WERI-Rb-1 (cell line): ENCODE data around the gene SYTL5.

Experiments used
- DNase-seq: peaks from one replicate; pipeline ENCODE4 v3.0.0-alpha.2; 2020
- H3K27ac ChIP-seq: fragments of 250-450 bp; sonication (Bioruptor Pico); 2 replicates; pipeline ENCODE4 v1.5.1; 2020; ENCODE audit warnings: mild to moderate bottlenecking, moderate library complexity
- H3K27me3 ChIP-seq: fragments of 250-450 bp; sonication (Bioruptor Pico); 2 replicates; pipeline ENCODE4 v1.5.1; 2021; ENCODE audit warnings: mild to moderate bottlenecking, low read depth, moderate library complexity; ENCODE audit not compliant: insufficient read depth, severe bottlenecking
- H3K36me3 ChIP-seq: fragments of 250-450 bp; sonication (Bioruptor Pico); 2 replicates; pipeline ENCODE4 v1.5.1; 2020; ENCODE audit warnings: mild to moderate bottlenecking, moderate library complexity
- H3K4me3 ChIP-seq: 2 replicates; pipeline ENCODE4 v1.5.1; 2011; ENCODE audit warnings: low read depth, mild to moderate bottlenecking, control low read depth, low read length
- H3K9me3 ChIP-seq: fragments of 250-450 bp; sonication (Bioruptor Pico); 2 replicates; pipeline ENCODE4 v1.5.1; 2021; ENCODE audit warnings: mild to moderate bottlenecking, moderate library complexity; ENCODE audit not compliant: severe bottlenecking
- CTCF ChIP-seq: IDR thresholded peaks from 2 replicates; pipeline ENCODE4 v1.5.1; 2011; ENCODE audit warnings: low read depth, mild to moderate bottlenecking, control low read depth, inconsistent platforms, low read length

The SYTL5 gene

GRCh38 chrX:38066934-38067333 is 60.6 kb downstream of the SYTL5 start:
- Histone ChIP-seq H3K27ac (no peak overlapping the region), H3K27me3 (peaks cover 3% of the 10 kb centered on the region), H3K36me3 (no peaks in the 10 kb centered on the region), H3K4me3 (no peak overlapping the region), H3K9me3 (no peaks in the 10 kb centered on the region)
- DNase-seq: no peak
- no peak for TF ChIP-seq CTCF

GRCh38 chrX:38069273-38069672 is 62.9 kb downstream of the SYTL5 start:
- no peak for DNase-seq
- no peaks in the 10 kb centered on the region for H3K9me3 ChIP-seq
- H3K27me3 ChIP-seq: peaks cover 13% of the 10 kb centered on the region
- no peaks in the 10 kb centered on the region for H3K36me3 ChIP-seq
- no peak overlapping the region for H3K27ac ChIP-seq
- TF ChIP-seq CTCF: no peak
- no peak overlapping the region for H3K4me3 ChIP-seq

- Histone ChIP-seq H3K4me3 (no peak overlapping the region), H3K36me3 (no peaks in the 10 kb centered on the region), H3K27ac (no peak overlapping the region), H3K27me3 (peaks cover 13% of the 10 kb centered on the region), H3K9me3 (no peaks in the 10 kb centered on the region)
- TF ChIP-seq CTCF: no peak
- DNase-seq: no peak
These were observed 63.6 kb downstream of the SYTL5 start for GRCh38 chrX:38069991-38070390.

- H3K27me3 ChIP-seq: peaks cover 41% of the 10 kb centered on the region
- TF ChIP-seq CTCF: no peak
- H3K4me3 ChIP-seq: no peak overlapping the region
- no peaks in the 10 kb centered on the region for H3K9me3 ChIP-seq
- no peaks in the 10 kb centered on the region for H3K36me3 ChIP-seq
- no peak for DNase-seq
- no peak overlapping the region for H3K27ac ChIP-seq
These were observed 73.1 kb downstream of the SYTL5 start for GRCh38 chrX:38079463-38079862.

GRCh38 chrX:38080808-38081207 is 74.5 kb downstream of the SYTL5 start:
- Histone ChIP-seq H3K9me3 (no peaks in the 10 kb centered on the region), H3K36me3 (no peaks in the 10 kb centered on the region), H3K27ac (no peak overlapping the region), H3K27me3 (peaks cover 41% of the 10 kb centered on the region), H3K4me3 (no peak overlapping the region)
- DNase-seq: no peak
- no peak for TF ChIP-seq CTCF

GRCh38 chrX:38081909-38082308 is 75.6 kb downstream of the SYTL5 start:
- TF ChIP-seq CTCF: no peak

More at GRCh38 chrX:38081909-38082308, 75.6 kb downstream of the SYTL5 start:
- H3K4me3 ChIP-seq: no peak overlapping the region
- no peak overlapping the region for H3K27ac ChIP-seq
- H3K36me3 ChIP-seq: no peaks in the 10 kb centered on the region
- peaks cover 41% of the 10 kb centered on the region for H3K27me3 ChIP-seq
- DNase-seq: no peak
- H3K9me3 ChIP-seq: no peaks in the 10 kb centered on the region
